GM12864 (cell line): Measurements from ENCODE around the gene RBM19.

Source experiments
- DNase-seq: peaks from one replicate; pipeline ENCODE4 v3.0.0-alpha.2; 2011; ENCODE audit warnings: low read depth
- H3K4me3 ChIP-seq: 2 replicates; pipeline ENCODE4 v1.5.1; 2011; ENCODE audit warnings: mild to moderate bottlenecking, low read depth, low read length, control low read depth
- TF ChIP-seq, protein P1 (sequence below): IDR thresholded peaks from 2 replicates; pipeline ENCODE4 v1.5.1; 2011; ENCODE audit warnings: low read depth, mild to moderate bottlenecking, moderate library complexity, low read length, control low read depth, inconsistent platforms; ENCODE audit errors: missing control alignments

RBM19 gene

DNA sequence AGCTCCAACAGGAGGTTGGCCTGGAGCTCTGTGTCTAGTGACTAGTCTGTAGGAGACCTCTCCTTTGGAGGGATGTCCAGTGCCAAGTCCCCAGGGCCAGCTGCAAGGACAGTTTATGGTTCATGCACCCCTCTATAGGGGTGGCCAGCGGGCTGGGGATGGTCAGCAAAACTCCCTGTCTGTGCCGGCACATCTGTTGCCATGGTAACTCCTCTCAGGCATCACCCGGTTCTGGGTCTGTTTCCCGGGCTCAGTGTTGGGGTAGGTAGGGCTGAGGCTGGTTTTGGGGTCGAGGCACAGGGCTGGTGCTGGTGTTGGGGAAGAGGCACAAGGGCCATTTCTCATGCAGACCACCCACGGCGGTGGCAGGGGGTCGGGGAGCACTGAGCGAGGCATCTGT is 196.8 kb downstream of the RBM19 start:
- TF ChIP-seq, protein P1, sequence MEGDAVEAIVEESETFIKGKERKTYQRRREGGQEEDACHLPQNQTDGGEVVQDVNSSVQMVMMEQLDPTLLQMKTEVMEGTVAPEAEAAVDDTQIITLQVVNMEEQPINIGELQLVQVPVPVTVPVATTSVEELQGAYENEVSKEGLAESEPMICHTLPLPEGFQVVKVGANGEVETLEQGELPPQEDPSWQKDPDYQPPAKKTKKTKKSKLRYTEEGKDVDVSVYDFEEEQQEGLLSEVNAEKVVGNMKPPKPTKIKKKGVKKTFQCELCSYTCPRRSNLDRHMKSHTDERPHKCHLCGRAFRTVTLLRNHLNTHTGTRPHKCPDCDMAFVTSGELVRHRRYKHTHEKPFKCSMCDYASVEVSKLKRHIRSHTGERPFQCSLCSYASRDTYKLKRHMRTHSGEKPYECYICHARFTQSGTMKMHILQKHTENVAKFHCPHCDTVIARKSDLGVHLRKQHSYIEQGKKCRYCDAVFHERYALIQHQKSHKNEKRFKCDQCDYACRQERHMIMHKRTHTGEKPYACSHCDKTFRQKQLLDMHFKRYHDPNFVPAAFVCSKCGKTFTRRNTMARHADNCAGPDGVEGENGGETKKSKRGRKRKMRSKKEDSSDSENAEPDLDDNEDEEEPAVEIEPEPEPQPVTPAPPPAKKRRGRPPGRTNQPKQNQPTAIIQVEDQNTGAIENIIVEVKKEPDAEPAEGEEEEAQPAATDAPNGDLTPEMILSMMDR = no peak
- H3K4me3 ChIP-seq = no peak overlapping the region
- no peak for DNase-seq

- no peak overlapping the region for H3K4me3 ChIP-seq
- no peak for DNase-seq
- TF ChIP-seq, protein P1 = no peak
Measured at GRCh38 chr12:113768850-113769249, 197.3 kb downstream of the RBM19 start.

DNA sequence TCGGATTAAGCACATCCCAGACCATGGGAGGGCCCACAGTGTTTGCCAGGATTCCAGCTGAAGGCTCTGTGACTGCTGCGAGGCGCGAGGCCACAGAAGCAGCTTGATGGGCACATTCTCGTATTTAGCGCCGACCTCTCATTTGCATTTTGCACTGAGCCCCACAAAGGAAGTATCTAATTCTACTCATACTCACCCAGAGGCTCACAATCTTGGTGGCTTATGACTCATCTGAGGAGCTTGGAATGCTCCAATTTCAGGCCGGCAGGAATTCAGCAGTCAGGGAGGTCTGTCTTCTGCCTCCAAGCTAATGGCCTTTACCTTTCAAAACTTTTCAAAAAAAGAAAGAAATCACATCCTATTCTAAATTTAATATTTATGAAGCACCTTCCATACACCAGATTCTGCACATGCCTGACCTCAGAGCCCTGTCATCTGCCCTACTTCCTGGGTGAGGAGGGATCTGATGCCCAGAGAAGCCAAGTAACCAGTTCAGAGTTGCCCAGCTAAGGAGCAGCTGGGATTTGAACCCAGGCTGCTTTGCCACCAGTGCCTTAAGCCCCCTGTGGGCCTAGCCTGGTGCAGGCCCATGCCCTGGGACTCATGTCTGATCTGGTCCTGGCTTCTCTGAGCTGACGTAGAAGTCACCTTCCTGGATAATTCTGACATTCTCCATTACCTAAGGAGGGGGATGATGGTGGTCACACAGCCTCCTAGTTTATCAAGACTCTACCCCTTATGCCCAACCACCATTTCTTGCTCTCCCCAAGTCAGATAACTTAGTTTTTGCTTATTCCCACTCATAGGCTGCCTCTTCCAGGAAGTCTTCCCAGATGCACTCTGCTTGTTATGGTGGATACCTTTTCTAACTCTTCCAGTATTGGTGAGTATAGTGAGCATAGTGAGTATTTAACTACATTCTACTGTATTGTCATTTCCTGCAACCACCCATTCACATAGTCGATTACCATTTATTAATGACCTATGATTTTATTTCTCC is 198.9 kb downstream of the RBM19 start:
- DNase-seq = no peak
- TF ChIP-seq, protein P1 = no peak

More for the DNA sequence above, 198.9 kb downstream of the RBM19 start:
- no peak overlapping the region for H3K4me3 ChIP-seq
